Skin of body (tissue), 2 donors: ENCODE measurements around the gene AKT1. TPM values are rescaled to one million over a fixed set of nuclear protein-coding genes. Genes with fewer than 3 reads are reported as not detected.
"Not testable (repeated sequence)": the region's sequence is repeated elsewhere in the genome, so short reads cannot be mapped to it uniquely, and the experiment has no call there.

Source experiments
- DNase-seq: peaks from one replicate; lab custom pipeline; 2025; lab: John Stamatoyannopoulos, UW
- total RNA-seq: library from RNA; depleted of rRNA; stranded (reverse); fragments of >200 nt; gene quantifications from one replicate; pipeline ENCODE4 v1.2.3, GENCODE V29; 2014

AKT1 gene
- 62.3 TPM for total RNA-seq

GRCh38 chr14:104794993-104795780, at the start of gene AKT1:
Gene AKT1, minus strand, starts transcription at chr14:104795748. Its CDS starts 3,105 bp downstream, at chr14:104792643.
- no peak for DNase-seq

- DNase-seq, result no peak
These were observed 49.6 kb upstream of the AKT1 start for GRCh38 chr14:104845033-104845666.

- DNase-seq, result no peak
These were observed 48.9 kb upstream of the AKT1 start for GRCh38 chr14:104844306-104845032.

GRCh38 chr14:104843442-104844305, 48.1 kb upstream of the AKT1 start:
- no peak for DNase-seq

- no peak for DNase-seq
These were observed 47.5 kb upstream of the AKT1 start for GRCh38 chr14:104843006-104843405.

GRCh38 chr14:104841730-104842129, 46.2 kb upstream of the AKT1 start:
- no peak for DNase-seq

GRCh38 chr14:104836171-104836935, 40.8 kb upstream of the AKT1 start:
- not testable (repeated sequence) for DNase-seq

GRCh38 chr14:104830781-104831180, 35.2 kb upstream of the AKT1 start:
- DNase-seq, result no peak

- no peak for DNase-seq
These were observed 31.9 kb upstream of the AKT1 start for GRCh38 chr14:104827177-104828055.

GRCh38 chr14:104826861-104827176, 31.3 kb upstream of the AKT1 start:
- no peak for DNase-seq

GRCh38 chr14:104826189-104826860, 30.8 kb upstream of the AKT1 start:
- peak; percentile 74 for DNase-seq

- DNase-seq, result no peak
These were observed 28.9 kb upstream of the AKT1 start for GRCh38 chr14:104824353-104824997.

GRCh38 chr14:104822821-104823615, 27.5 kb upstream of the AKT1 start:
- DNase-seq, result no peak

GRCh38 chr14:104821971-104822608, 26.5 kb upstream of the AKT1 start:
- DNase-seq, result no peak

GRCh38 chr14:104821229-104821945, 25.8 kb upstream of the AKT1 start:
- no peak for DNase-seq

GRCh38 chr14:104820669-104821228, 25.2 kb upstream of the AKT1 start:
- DNase-seq, result peak; percentile 25
